Measurements from ENCODE around the gene OXGR1. TPM values are rescaled to one million over a fixed set of nuclear protein-coding genes. Genes with fewer than 3 reads are reported as not detected.

The OXGR1 gene
- total and polyA plus RNA-seq, 2 of the 4 experiments (the other 2 are of a cell fraction), result not detected

DNA sequence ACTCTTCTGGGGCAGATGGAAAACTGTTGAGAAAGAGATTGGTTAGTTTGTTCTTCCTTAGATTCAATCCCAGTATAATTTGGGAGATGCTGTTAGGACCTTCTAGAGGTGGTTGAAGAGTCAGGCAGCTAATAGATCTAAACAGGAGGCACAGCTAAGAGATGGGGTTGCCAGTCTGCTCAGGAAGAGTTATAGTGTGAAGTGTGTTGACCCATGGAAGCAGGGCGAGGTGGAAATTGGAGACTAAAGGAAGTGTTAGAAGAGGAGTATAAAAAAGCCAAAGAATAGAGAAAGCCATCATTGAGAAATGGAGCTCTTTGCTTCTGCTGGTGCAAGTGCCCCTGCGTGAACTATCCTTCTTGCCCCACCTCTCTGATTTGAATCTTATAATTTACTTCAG lies 3.8 kb upstream of the OXGR1 start:
- in situ Hi-C loops (cut with MboI; ENCODE audit: low sequenced_read_pairs), result no loop called here
- H2BK5ac ChIP-seq (ENCODE audit: low read depth, low read length, poor library complexity, severe bottlenecking), result no peak overlapping the region
- ATAC-seq (ENCODE audit: low read depth), result no peak
- no peak overlapping the region for H2BK20ac ChIP-seq (ENCODE audit: low read depth, low read length)
- H4K20me1 ChIP-seq (ENCODE audit: insufficient read depth, low read length), result no peaks in the 10 kb centered on the region
- dilution Hi-C loops (cut with HindIII; ENCODE audit: low sequenced_read_pairs, unreplicated experiment), result no loop called here
- no peaks in the 10 kb centered on the region for H3K36me3 ChIP-seq (ENCODE audit: control insufficient read depth, insufficient read depth, low read length)
- H3K9me3 ChIP-seq (ENCODE audit: control insufficient read depth, insufficient read depth, low read length), result no peaks in the 10 kb centered on the region
- H3K4ac ChIP-seq (ENCODE audit: low read depth, low read length), result no peak overlapping the region
- intact Hi-C loops (cut with micrococcal nuclease), result no loop called here
- H3K14ac ChIP-seq (replicated peaks; ENCODE audit: low read depth, low read length), result no peak overlapping the region
- H2AK9ac ChIP-seq (replicated peaks; ENCODE audit: low read depth, low read length, poor library complexity), result no peak overlapping the region
- H3K9me1 ChIP-seq (ENCODE audit: insufficient read depth, low read length), result no peaks in the 10 kb centered on the region
- no peak overlapping the region for H3K4me2 ChIP-seq (ENCODE audit: low read depth, low read length)
- POLR2A ChIA-PET (ENCODE audit: unreplicated experiment), result no interaction called here
- H3K23ac ChIP-seq (ENCODE audit: low read depth, low read length), result no peak overlapping the region
- H2BK15ac ChIP-seq (ENCODE audit: low read depth, low read length), result no peak overlapping the region
- H2BK120ac ChIP-seq (ENCODE audit: low read depth, low read length), result no peak overlapping the region
- TF ChIP-seq RFX5 (IDR thresholded peaks at IDR 0.05; ENCODE audit: low read depth, low read length) (no peak), NFE2L2 (IDR thresholded peaks at IDR 0.05; ENCODE audit: low read depth, low read length) (no peak), MAFK (IDR thresholded peaks at IDR 0.05; ENCODE audit: low read depth, low read length) (no peak), BHLHE40 (IDR thresholded peaks at IDR 0.05; ENCODE audit: low read depth, low read length) (no peak), RAD21 (IDR thresholded peaks at IDR 0.05; ENCODE audit: low read length) (no peak)
- TF ChIP-seq, protein P1, sequence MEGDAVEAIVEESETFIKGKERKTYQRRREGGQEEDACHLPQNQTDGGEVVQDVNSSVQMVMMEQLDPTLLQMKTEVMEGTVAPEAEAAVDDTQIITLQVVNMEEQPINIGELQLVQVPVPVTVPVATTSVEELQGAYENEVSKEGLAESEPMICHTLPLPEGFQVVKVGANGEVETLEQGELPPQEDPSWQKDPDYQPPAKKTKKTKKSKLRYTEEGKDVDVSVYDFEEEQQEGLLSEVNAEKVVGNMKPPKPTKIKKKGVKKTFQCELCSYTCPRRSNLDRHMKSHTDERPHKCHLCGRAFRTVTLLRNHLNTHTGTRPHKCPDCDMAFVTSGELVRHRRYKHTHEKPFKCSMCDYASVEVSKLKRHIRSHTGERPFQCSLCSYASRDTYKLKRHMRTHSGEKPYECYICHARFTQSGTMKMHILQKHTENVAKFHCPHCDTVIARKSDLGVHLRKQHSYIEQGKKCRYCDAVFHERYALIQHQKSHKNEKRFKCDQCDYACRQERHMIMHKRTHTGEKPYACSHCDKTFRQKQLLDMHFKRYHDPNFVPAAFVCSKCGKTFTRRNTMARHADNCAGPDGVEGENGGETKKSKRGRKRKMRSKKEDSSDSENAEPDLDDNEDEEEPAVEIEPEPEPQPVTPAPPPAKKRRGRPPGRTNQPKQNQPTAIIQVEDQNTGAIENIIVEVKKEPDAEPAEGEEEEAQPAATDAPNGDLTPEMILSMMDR (conservative IDR thresholded peaks at IDR 0.05; ENCODE audit: low read depth, low read length), result no peak
- no TSS peak for BruUV-seq (replicated peaks)
- H3K9ac ChIP-seq (ENCODE audit: low read depth, low read length), result no peak overlapping the region
- no peak overlapping the region for H3K56ac ChIP-seq (ENCODE audit: extremely low read depth, insufficient read depth, low read length)
- H3K18ac ChIP-seq (ENCODE audit: low read depth, low read length), result no peak overlapping the region
- no peak overlapping the region for H2AK5ac ChIP-seq (ENCODE audit: low read depth, low read length)
- no peak overlapping the region for H4K91ac ChIP-seq (ENCODE audit: insufficient read depth, low read depth, low read length)
- H3K27ac ChIP-seq (ENCODE audit: insufficient read depth, low read length), result no peak overlapping the region
- peaks cover 33% of the 10 kb centered on the region for H3K27me3 ChIP-seq (ENCODE audit: control insufficient read depth, insufficient read depth, low read length)
- H3K4me3 ChIP-seq (ENCODE audit: insufficient read depth, low read depth, low read length), result no peak overlapping the region
- no peak overlapping the region for H2AFZ ChIP-seq (replicated peaks; ENCODE audit: low read length, poor library complexity)
- no peaks in the 10 kb centered on the region for H3K79me1 ChIP-seq (ENCODE audit: low read depth in 1 of 2, low read length in 2 of 2)
- DNase-seq, result no peak
- no CpG with 5 or more reads among the region's 2 CpGs for WGBS, 2 experiments (ENCODE audit: extremely low coverage in 2 of 2, insufficient read length in 1 of 2)
- no peak overlapping the region for H4K8ac ChIP-seq (ENCODE audit: low read depth in 2 of 2, low read length in 2 of 2)
- no peak overlapping the region for H4K5ac ChIP-seq (ENCODE audit: low read depth, low read length)
- H3K4me1 ChIP-seq (ENCODE audit: control insufficient read depth, insufficient read depth, low read length), result no peaks in the 10 kb centered on the region; the same call in 1 of the 2 replicates
- CTCF ChIA-PET, result no interaction called here
